ENCODE measurements around the gene ANKS1B.

The ANKS1B gene

GRCh38 chr12:99960311-99960710 lies 24.4 kb downstream of the ANKS1B start:
- Histone ChIP-seq H3K36me3 (ENCODE audit: insufficient read depth, low read length) (no peaks in the 10 kb centered on the region), H3K9me3 (ENCODE audit: insufficient read depth, low read depth, low read length) (no peaks in the 10 kb centered on the region), H3K9ac (ENCODE audit: low read depth, low read length) (no peak overlapping the region), H3K4me3 (ENCODE audit: low read length) (no peak overlapping the region), H3K27ac (ENCODE audit: low read depth, low read length) (no peak overlapping the region), H3K4me1 (ENCODE audit: insufficient read depth, low read length) (no peaks in the 10 kb centered on the region), H3K27me3 (ENCODE audit: insufficient read depth, low read length) (no peaks in the 10 kb centered on the region)
- WGBS: 90% methylated on average over 2 of the region's 3 CpGs

- H3K9me3 ChIP-seq (ENCODE audit: insufficient read depth, low read depth, low read length): no peaks in the 10 kb centered on the region
- H3K4me3 ChIP-seq (ENCODE audit: low read length): no peak overlapping the region
- no peaks in the 10 kb centered on the region for H3K27me3 ChIP-seq (ENCODE audit: insufficient read depth, low read length)
- no peak overlapping the region for H3K9ac ChIP-seq (ENCODE audit: low read depth, low read length)
- peaks cover 2% of the 10 kb centered on the region; the same call in 1 of the 2 replicates for H3K4me1 ChIP-seq (ENCODE audit: insufficient read depth, low read length)
- H3K27ac ChIP-seq (ENCODE audit: low read depth, low read length): no peak overlapping the region
- H3K36me3 ChIP-seq (ENCODE audit: insufficient read depth, low read length): no peaks in the 10 kb centered on the region
- WGBS: 90% methylated on average over 4 of the region's 4 CpGs
Observed at GRCh38 chr12:99959549-99960170, 25.1 kb downstream of the ANKS1B start.

- Histone ChIP-seq H3K4me1 (ENCODE audit: insufficient read depth, low read length) (peaks cover 2% of the 10 kb centered on the region; the same call in 1 of the 2 replicates), H3K9ac (ENCODE audit: low read depth, low read length) (no peak overlapping the region), H3K27me3 (ENCODE audit: insufficient read depth, low read length) (no peaks in the 10 kb centered on the region), H3K27ac (ENCODE audit: low read depth, low read length) (no peak overlapping the region), H3K36me3 (ENCODE audit: insufficient read depth, low read length) (no peaks in the 10 kb centered on the region), H3K9me3 (ENCODE audit: insufficient read depth, low read depth, low read length) (no peaks in the 10 kb centered on the region), H3K4me3 (ENCODE audit: low read length) (no peak overlapping the region)
- 81% methylated on average over 4 of the region's 4 CpGs for WGBS
Observed at GRCh38 chr12:99957866-99958466, 26.8 kb downstream of the ANKS1B start.

GRCh38 chr12:99954724-99955123 lies 30.0 kb downstream of the ANKS1B start:
- 91% methylated on average over 2 of the region's 2 CpGs for WGBS
- no peak overlapping the region for H3K4me3 ChIP-seq (ENCODE audit: low read length)
- no peaks in the 10 kb centered on the region for H3K9me3 ChIP-seq (ENCODE audit: insufficient read depth, low read depth, low read length)
- H3K36me3 ChIP-seq (ENCODE audit: insufficient read depth, low read length): no peaks in the 10 kb centered on the region
- no peaks in the 10 kb centered on the region for H3K27me3 ChIP-seq (ENCODE audit: insufficient read depth, low read length)
- no peak overlapping the region for H3K27ac ChIP-seq (ENCODE audit: low read depth, low read length)
- H3K4me1 ChIP-seq (ENCODE audit: insufficient read depth, low read length): peaks cover 2% of the 10 kb centered on the region; the same call in 1 of the 2 replicates
- no peak overlapping the region for H3K9ac ChIP-seq (ENCODE audit: low read depth, low read length)

GRCh38 chr12:99948370-99948769 lies 36.4 kb downstream of the ANKS1B start:
- Histone ChIP-seq H3K27ac (ENCODE audit: low read depth, low read length) (no peak overlapping the region), H3K4me3 (ENCODE audit: low read length) (no peak overlapping the region), H3K4me1 (ENCODE audit: insufficient read depth, low read length) (no peaks in the 10 kb centered on the region), H3K36me3 (ENCODE audit: insufficient read depth, low read length) (no peaks in the 10 kb centered on the region), H3K9me3 (ENCODE audit: insufficient read depth, low read depth, low read length) (no peaks in the 10 kb centered on the region), H3K27me3 (ENCODE audit: insufficient read depth, low read length) (no peaks in the 10 kb centered on the region), H3K9ac (ENCODE audit: low read depth, low read length) (no peak overlapping the region)
- WGBS: 94% methylated on average over 2 of the region's 3 CpGs

- WGBS: 88% methylated on average over 1 of the region's 1 CpG
- no peaks in the 10 kb centered on the region for H3K9me3 ChIP-seq (ENCODE audit: insufficient read depth, low read depth, low read length)
Observed at GRCh38 chr12:99946131-99946530, 38.6 kb downstream of the ANKS1B start.

GRCh38 chr12:99935608-99936007 lies 49.1 kb downstream of the ANKS1B start:
- Histone ChIP-seq H3K4me3 (ENCODE audit: low read length) (no peak overlapping the region), H3K36me3 (ENCODE audit: insufficient read depth, low read length) (no peaks in the 10 kb centered on the region), H3K27ac (ENCODE audit: low read depth, low read length) (no peak overlapping the region), H3K27me3 (ENCODE audit: insufficient read depth, low read length) (no peaks in the 10 kb centered on the region), H3K4me1 (ENCODE audit: insufficient read depth, low read length) (no peaks in the 10 kb centered on the region), H3K9me3 (ENCODE audit: insufficient read depth, low read depth, low read length) (no peaks in the 10 kb centered on the region), H3K9ac (ENCODE audit: low read depth, low read length) (no peak overlapping the region)
- 98% methylated on average over 3 of the region's 3 CpGs for WGBS

More at GRCh38 chr12:99946131-99946530, 38.6 kb downstream of the ANKS1B start:
- Histone ChIP-seq H3K36me3 (ENCODE audit: insufficient read depth, low read length) (no peaks in the 10 kb centered on the region), H3K27me3 (ENCODE audit: insufficient read depth, low read length) (no peaks in the 10 kb centered on the region), H3K27ac (ENCODE audit: low read depth, low read length) (no peak overlapping the region), H3K9ac (ENCODE audit: low read depth, low read length) (no peak overlapping the region), H3K4me1 (ENCODE audit: insufficient read depth, low read length) (no peaks in the 10 kb centered on the region), H3K4me3 (ENCODE audit: low read length) (no peak overlapping the region)

- no peaks in the 10 kb centered on the region for H3K36me3 ChIP-seq (ENCODE audit: insufficient read depth, low read length)
- no peaks in the 10 kb centered on the region for H3K4me1 ChIP-seq (ENCODE audit: insufficient read depth, low read length)
- WGBS: 91% methylated on average over 2 of the region's 2 CpGs
- no peaks in the 10 kb centered on the region for H3K9me3 ChIP-seq (ENCODE audit: insufficient read depth, low read depth, low read length)
- H3K27me3 ChIP-seq (ENCODE audit: insufficient read depth, low read length): no peaks in the 10 kb centered on the region
- no peak overlapping the region for H3K9ac ChIP-seq (ENCODE audit: low read depth, low read length)
- no peak overlapping the region for H3K27ac ChIP-seq (ENCODE audit: low read depth, low read length)
- H3K4me3 ChIP-seq (ENCODE audit: low read length): no peak overlapping the region
Observed at GRCh38 chr12:99926511-99927169, 58.1 kb downstream of the ANKS1B start.

GRCh38 chr12:99920353-99920960 lies 64.3 kb downstream of the ANKS1B start:
- 91% methylated on average over 4 of the region's 5 CpGs for WGBS
- Histone ChIP-seq H3K4me3 (ENCODE audit: low read length) (no peak overlapping the region), H3K9me3 (ENCODE audit: insufficient read depth, low read depth, low read length) (no peaks in the 10 kb centered on the region), H3K4me1 (ENCODE audit: insufficient read depth, low read length) (no peaks in the 10 kb centered on the region), H3K27me3 (ENCODE audit: insufficient read depth, low read length) (no peaks in the 10 kb centered on the region), H3K27ac (ENCODE audit: low read depth, low read length) (no peak overlapping the region), H3K9ac (ENCODE audit: low read depth, low read length) (no peak overlapping the region), H3K36me3 (ENCODE audit: insufficient read depth, low read length) (no peaks in the 10 kb centered on the region)

- 88% methylated on average over 5 of the region's 5 CpGs for WGBS
- Histone ChIP-seq H3K27me3 (ENCODE audit: insufficient read depth, low read length) (no peaks in the 10 kb centered on the region), H3K36me3 (ENCODE audit: insufficient read depth, low read length) (no peaks in the 10 kb centered on the region), H3K27ac (ENCODE audit: low read depth, low read length) (no peak overlapping the region), H3K4me3 (ENCODE audit: low read length) (no peak overlapping the region), H3K9ac (ENCODE audit: low read depth, low read length) (no peak overlapping the region), H3K9me3 (ENCODE audit: insufficient read depth, low read depth, low read length) (no peaks in the 10 kb centered on the region), H3K4me1 (ENCODE audit: insufficient read depth, low read length) (no peaks in the 10 kb centered on the region)
Observed at GRCh38 chr12:99917711-99918402, 66.9 kb downstream of the ANKS1B start.

GRCh38 chr12:99916555-99916954 lies 68.2 kb downstream of the ANKS1B start:
- no peaks in the 10 kb centered on the region for H3K36me3 ChIP-seq (ENCODE audit: insufficient read depth, low read length)
- no peak overlapping the region for H3K9ac ChIP-seq (ENCODE audit: low read depth, low read length)
- no peaks in the 10 kb centered on the region for H3K9me3 ChIP-seq (ENCODE audit: insufficient read depth, low read depth, low read length)
- H3K27ac ChIP-seq (ENCODE audit: low read depth, low read length): no peak overlapping the region
- WGBS: 90% methylated on average over 2 of the region's 3 CpGs
- no peaks in the 10 kb centered on the region for H3K4me1 ChIP-seq (ENCODE audit: insufficient read depth, low read length)
- no peaks in the 10 kb centered on the region for H3K27me3 ChIP-seq (ENCODE audit: insufficient read depth, low read length)
- no peak overlapping the region for H3K4me3 ChIP-seq (ENCODE audit: low read length)
